GM18517 (cell line): ENCODE data around the gene PRR30.
"Not testable (repeated sequence)": the region's sequence is repeated elsewhere in the genome, so short reads cannot be mapped to it uniquely, and the experiment has no call there.

ENCODE experiments used
- ATAC-seq: cut with Tn5 transposase; IDR thresholded peaks from one replicate; pipeline ENCODE4 v1.9.1; 2021; ENCODE audit warnings: mild to moderate bottlenecking, moderate library complexity; ENCODE audit not compliant: unreplicated experiment

The PRR30 gene

GRCh38 chr2:27130396-27130795, 8.8 kb downstream of the PRR30 start:
- ATAC-seq = no peak

GRCh38 chr2:27128668-27129571, 10.3 kb downstream of the PRR30 start:
- no peak for ATAC-seq

GRCh38 chr2:27127883-27128667, 11.1 kb downstream of the PRR30 start:
- no peak for ATAC-seq

- no peak for ATAC-seq
Observed at GRCh38 chr2:27126252-27126710, 12.9 kb downstream of the PRR30 start.

- no peak for ATAC-seq
Observed at GRCh38 chr2:27125104-27125503, 14.1 kb downstream of the PRR30 start.

GRCh38 chr2:27123302-27124150, 15.7 kb downstream of the PRR30 start, which contains the start of gene ABHD1:
TSS of gene ABHD1 (plus strand) at chr2:27123815. CDS start at chr2:27123949, 134 bp downstream.
- no peak for ATAC-seq

- ATAC-seq = no peak
Observed at GRCh38 chr2:27122791-27123190, 16.4 kb downstream of the PRR30 start.

GRCh38 chr2:27121906-27122305, 17.3 kb downstream of the PRR30 start:
- ATAC-seq = no peak

- not testable (repeated sequence) for ATAC-seq
Observed at GRCh38 chr2:27119330-27119670, 19.9 kb downstream of the PRR30 start.

GRCh38 chr2:27118525-27119329, 20.5 kb downstream of the PRR30 start, which contains the start of gene CGREF1:
TSS of gene CGREF1 (minus strand) at chr2:27119128. CDS start at chr2:27104366, 14,762 bp downstream.
- no peak for ATAC-seq

GRCh38 chr2:27117995-27118524, 21.1 kb downstream of the PRR30 start:
- ATAC-seq = no peak

- no peak for ATAC-seq
Observed at GRCh38 chr2:27115519-27115918, 23.7 kb downstream of the PRR30 start.

GRCh38 chr2:27111392-27112078, 27.7 kb downstream of the PRR30 start:
- ATAC-seq = not testable (repeated sequence)

GRCh38 chr2:27110603-27111352, 28.4 kb downstream of the PRR30 start:
- not testable (repeated sequence) for ATAC-seq

- no peak for ATAC-seq
Observed at GRCh38 chr2:27109083-27109482, 30.1 kb downstream of the PRR30 start.

GRCh38 chr2:27108221-27108620, 31.0 kb downstream of the PRR30 start:
- no peak for ATAC-seq

- no peak for ATAC-seq
Observed at GRCh38 chr2:27105981-27106380, 33.2 kb downstream of the PRR30 start.

GRCh38 chr2:27102329-27102728, 36.9 kb downstream of the PRR30 start:
- ATAC-seq = no peak
